ENCODE data around the gene IL18BP. TPM values are rescaled to one million over a fixed set of nuclear protein-coding genes. Genes with fewer than 3 reads are reported as not detected.

The IL18BP gene
- total RNA-seq, 1 donor from 2014 or later = 3.7 TPM

DNA sequence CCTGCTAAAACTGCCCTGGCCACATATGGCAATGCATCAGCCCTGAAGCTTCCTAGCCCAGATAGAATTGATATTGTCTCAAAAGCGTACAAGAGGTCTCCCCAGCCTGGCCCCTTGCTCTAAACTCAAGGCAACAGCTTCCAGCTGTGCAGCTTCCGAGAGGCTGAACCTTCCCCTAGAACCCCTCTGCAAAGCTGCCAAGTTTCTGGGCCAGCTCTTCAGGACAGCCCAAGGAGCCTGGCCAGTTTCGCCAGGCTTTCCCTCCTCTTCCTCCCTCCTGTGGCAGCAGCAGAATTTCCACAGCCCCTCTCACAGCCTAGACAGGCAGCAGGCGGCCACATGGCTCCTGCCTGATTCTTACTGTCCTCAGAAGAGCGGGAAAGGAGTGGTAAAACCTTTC, 47.1 kb downstream of the IL18BP start:
- peak; percentile 47 for DNase-seq

DNA sequence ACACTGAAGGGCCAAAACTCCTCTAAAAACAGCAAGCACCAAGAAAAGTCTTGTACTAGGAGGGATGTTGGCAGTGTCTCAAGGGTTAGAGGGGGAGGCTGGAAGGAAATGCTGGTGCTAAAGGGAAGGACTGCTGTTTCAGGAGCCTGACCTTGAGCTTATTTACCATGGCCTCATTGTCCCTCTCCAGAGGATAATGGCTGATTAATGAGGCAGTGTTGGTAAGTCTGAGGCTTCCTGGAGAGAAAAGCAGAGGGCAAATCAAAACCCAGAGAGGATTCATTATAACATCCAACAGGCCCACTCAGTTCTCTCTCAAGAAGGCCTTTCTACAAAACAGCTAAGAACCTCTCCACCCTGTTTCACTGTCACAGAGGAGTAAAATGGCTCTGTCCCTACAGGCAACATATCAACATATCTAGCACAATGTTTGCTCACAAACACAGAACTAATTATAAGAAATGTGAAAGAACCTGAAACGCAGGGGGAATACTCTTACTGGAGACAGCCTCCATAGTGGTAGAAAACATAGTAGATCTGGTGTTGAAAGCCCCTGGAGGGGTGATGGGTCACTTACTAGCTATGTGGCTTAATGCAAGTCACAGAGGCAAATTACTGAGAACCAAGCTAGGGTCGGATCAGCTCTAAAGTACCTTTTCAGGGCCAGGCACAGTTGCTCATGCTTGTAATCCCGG, 50.2 kb downstream of the IL18BP start:
- no peak for DNase-seq

Small RNAs within 50 kb of the gene (small RNA-seq; reads per million reads assigned to genes)
- not detected for gene RNU6-72P (ENCODE audit: low replicate concordance)

Other genes starting within 250 kb of the IL18BP start
- gene DEFB108B, start 165.7 kb upstream of the IL18BP start, total RNA-seq = not detected
- gene DEFB131B, start 120.5 kb upstream of the IL18BP start, total RNA-seq = not detected
- gene XNDC1N, start 70.3 kb upstream of the IL18BP start, total RNA-seq = 14.1 TPM
- 23.7 TPM for gene RNF121, start 69.9 kb upstream of the IL18BP start, total RNA-seq
- 191 TPM for gene NUMA1, start 81.6 kb downstream of the IL18BP start, total RNA-seq
- gene LRRC51, start 81.9 kb downstream of the IL18BP start, total RNA-seq = 2.4 TPM
- gene LAMTOR1, start 104.4 kb downstream of the IL18BP start, total RNA-seq = 34.1 TPM
- not detected for gene TOMT, start 107.0 kb downstream of the IL18BP start, total RNA-seq
- gene ANAPC15, start 113.8 kb downstream of the IL18BP start, total RNA-seq = 9.7 TPM
- 0.59 TPM for gene FOLR3, start 136.8 kb downstream of the IL18BP start, total RNA-seq
- gene FOLR1, start 193.2 kb downstream of the IL18BP start, total RNA-seq = 0.69 TPM
- gene FOLR2, start 217.9 kb downstream of the IL18BP start, total RNA-seq = 25.7 TPM
- 37.7 TPM for gene INPPL1, start 225.9 kb downstream of the IL18BP start, total RNA-seq
- not detected for gene PHOX2A, start 245.3 kb downstream of the IL18BP start, total RNA-seq

Measured in skin of body (tissue), 3 donors.